Panc1 (cell line): ENCODE measurements around the gene TMEM204. TPM values are rescaled to one million over a fixed set of nuclear protein-coding genes. Genes with fewer than 3 reads are reported as not detected.

Experiments used
- ATAC-seq: fragments of 200-7000 bp; cut with Tn5 transposase; 2 replicates; pipeline ENCODE4 v1.9.1; 2020; ENCODE audit warnings: mild to moderate bottlenecking, moderate library complexity
- BruUV-seq: library from RNA; stranded (reverse); fragments of 400-500 nt; replicated peaks from 2 replicates; lab custom pipeline; 2021; lab: Mats Ljungman, UMichigan
- CTCF ChIA-PET: fragments of 300-600 bp; sonication (Branson Sonifier 250); formaldehyde crosslinking; loops from one replicate; lab custom pipeline; 2022; ENCODE audit warnings: antibody characterized with exemption; lab: Charles Lee
- POLR2A ChIA-PET: fragments of 300-600 bp; sonication (Branson Sonifier 250); formaldehyde crosslinking; loops from one replicate; lab custom pipeline; 2022; ENCODE audit warnings: antibody characterized with exemption; lab: Charles Lee
- DNase-seq: peaks from one replicate; pipeline ENCODE4 v3.0.0-alpha.2; 2010; ENCODE audit warnings: low read depth, low spot score
- H3K27ac ChIP-seq: 2 replicates; pipeline ENCODE4 v1.5.1; 2011; ENCODE audit warnings: mild to moderate bottlenecking, low read length, inconsistent platforms
- H3K27me3 ChIP-seq: fragments of 200-500 bp; sonication (Bioruptor generic); 2 replicates; pipeline ENCODE4 v1.6.0; 2014; ENCODE audit warnings: low read length, inconsistent platforms; ENCODE audit not compliant: control insufficient read depth, insufficient read depth
- H3K36me3 ChIP-seq: fragments of 200-500 bp; sonication (Bioruptor generic); 2 replicates; pipeline ENCODE4 v1.5.1; 2014; ENCODE audit warnings: inconsistent platforms, mild to moderate bottlenecking, low read length, moderate library complexity; ENCODE audit not compliant: control insufficient read depth, insufficient read depth
- H3K4me1 ChIP-seq: 2 replicates; pipeline ENCODE4 v1.5.1; 2011; ENCODE audit warnings: inconsistent platforms, mild to moderate bottlenecking, low read length, moderate library complexity; ENCODE audit not compliant: control insufficient read depth, insufficient read depth
- H3K4me3 ChIP-seq, 2 experiments: 2 replicates each; pipeline ENCODE4 v1.5.1; 2011 to 2012; ENCODE audit warnings: low read depth in 2 of 2, low read length in 2 of 2, mild to moderate bottlenecking in 2 of 2, inconsistent platforms in 1 of 2, moderate library complexity in 1 of 2
- H3K9me3 ChIP-seq: fragments of 200-500 bp; sonication (Bioruptor generic); 2 replicates; pipeline ENCODE4 v1.5.1; 2014; ENCODE audit warnings: low read depth, mild to moderate bottlenecking, inconsistent platforms, low read length, moderate library complexity; ENCODE audit not compliant: control insufficient read depth, insufficient read depth
- CTCF ChIP-seq: fragments of 450-650 bp; IDR thresholded peaks from 2 replicates; pipeline ENCODE4 v1.5.1; 2017; ENCODE audit warnings: mild to moderate bottlenecking
- POLR2AphosphoS5 ChIP-seq: IDR thresholded peaks from 2 replicates; pipeline ENCODE4 v1.6.1; 2012; ENCODE audit warnings: mild to moderate bottlenecking, low read depth, low read length, moderate library complexity
- REST ChIP-seq, 2 experiments: IDR thresholded peaks; 2 replicates each; pipeline ENCODE4 v1.6.1; 2011 to 2012; ENCODE audit warnings: low read depth in 2 of 2, control low read depth in 1 of 2, low read length in 1 of 2, mild to moderate bottlenecking in 1 of 2, moderate library complexity in 1 of 2; ENCODE audit not compliant: insufficient read depth in 1 of 2
- SIN3A ChIP-seq: IDR thresholded peaks from 2 replicates; pipeline ENCODE4 v1.6.1; 2012; ENCODE audit warnings: low read depth, mild to moderate bottlenecking, low read length, moderate library complexity, borderline replicate concordance; ENCODE audit not compliant: insufficient read depth
- TCF7L2 ChIP-seq: IDR thresholded peaks from 2 replicates; pipeline ENCODE4 v1.6.1; 2011; ENCODE audit warnings: mild to moderate bottlenecking, low read depth, low read length, inconsistent platforms
- in situ Hi-C: cut with HindIII; loops from 2 replicates; pipeline ENCODE4 v1.10.0; 2016; ENCODE audit warnings: low sequenced_read_pairs, low pct_unique_long_range_greater_than_20kb
- intact Hi-C: fragments of 100-400 bp; cut with micrococcal nuclease; formaldehyde crosslinking; loops from one replicate; pipeline ENCODE4 v1.10.0; 2022; ENCODE audit not compliant: unreplicated experiment
- total RNA-seq: library from RNA; stranded (reverse); gene quantifications from one replicate; pipeline ENCODE4 v1.2.1, GENCODE V29; 2021; ENCODE audit not compliant: unreplicated experiment

The TMEM204 gene
- total RNA-seq, 1 experiment from 2014 or later: 0.13 TPM

- Histone ChIP-seq H3K4me3 (no peak overlapping the region), H3K27ac (no peak overlapping the region), H3K9me3 (no peaks in the 10 kb centered on the region), H3K4me1 (no peaks in the 10 kb centered on the region), H3K27me3 (no peaks in the 10 kb centered on the region), H3K36me3 (no peaks in the 10 kb centered on the region)
- no peak for TF ChIP-seq SIN3A
- no peak for TF ChIP-seq TCF7L2
- TF ChIP-seq POLR2AphosphoS5: no peak
- TF ChIP-seq CTCF: no peak
- no peak for TF ChIP-seq REST (IDR thresholded peaks at IDR 0.05; ENCODE audit: insufficient read depth in 1 of 2, low read depth in 2 of 2, low read length in 1 of 2)
- DNase-seq (no peak), ATAC-seq (no peak)
- in situ Hi-C loops (no loop called here), intact Hi-C loops (no loop called here)
- BruUV-seq: no TSS peak
- ChIA-PET CTCF (no interaction called here), POLR2A (no interaction called here)
Observed at GRCh38 chr16:1532771-1533170, 695 bp upstream of the TMEM204 start.

GRCh38 chr16:1534021-1535020 is 855 bp downstream of the TMEM204 start:
- intact Hi-C loops (no loop called here), in situ Hi-C loops (no loop called here)
- H3K36me3 ChIP-seq: no peaks in the 10 kb centered on the region
- H3K4me1 ChIP-seq: no peaks in the 10 kb centered on the region
- ATAC-seq (no peak), DNase-seq (no peak)
- no TSS peak for BruUV-seq
- H3K9me3 ChIP-seq: no peaks in the 10 kb centered on the region
- TF ChIP-seq SIN3A: no peak
- no peak for TF ChIP-seq TCF7L2
- no peak for TF ChIP-seq REST (IDR thresholded peaks at IDR 0.05; ENCODE audit: insufficient read depth in 1 of 2, low read depth in 2 of 2, low read length in 1 of 2)
- no peak for TF ChIP-seq POLR2AphosphoS5
- TF ChIP-seq CTCF: no peak
- no peaks in the 10 kb centered on the region for H3K27me3 ChIP-seq
- ChIA-PET CTCF (interaction anchor here (0.6 kb wide), 1 partner anchor 21 kb away, joined by 3 read pairs; no protein-coding TSS in a partner anchor), POLR2A (no interaction called here)
- H3K4me3 ChIP-seq: no peak overlapping the region; a peak in 1 of 4 replicates
- H3K27ac ChIP-seq: no peak overlapping the region
